ENCODE measurements around the gene SNX8. TPM values are rescaled to one million over a fixed set of nuclear protein-coding genes. Genes with fewer than 3 reads are reported as not detected.

Gene SNX8
- total and polyA plus RNA-seq, 9 of the 15 experiments (the other 6 are each of a cell fraction or from before 2014, with no cell fraction given), result 2.7 to 51.6 (median 16.9) TPM

- TF ChIP-seq UBTF (IDR thresholded peaks at IDR 0.05; ENCODE audit: borderline replicate concordance in 1 of 2, low read depth in 2 of 2, low read length in 2 of 2) (peak; percentile 96 to 98), TRIM24 (IDR thresholded peaks at IDR 0.05) (0 out of 4 replicates have a peak, but pooled peaks of 1 of the 2 experiments have one; percentile 53), KDM5B (IDR thresholded peaks at IDR 0.05; ENCODE audit: insufficient replicate concordance, low read depth, low read length) (peak; percentile 84), EGR1 (conservative IDR thresholded peaks at IDR 0.05) (no peak), ARNT (IDR thresholded peaks at IDR 0.05) (peak in 1 of 2 experiments; percentile 96; a peak in 2 of 4 replicates), JUND (IDR thresholded peaks at IDR 0.05; ENCODE audit: borderline replicate concordance, low read depth, low read length) (peak; percentile 26; the same call in 1 of the 2 replicates), JUND (tag; IDR thresholded peaks at IDR 0.05; ENCODE audit: borderline replicate concordance, low read depth, low read length) (no peak; the same call in 2 of the 3 replicates), SAP30 (IDR thresholded peaks at IDR 0.05; ENCODE audit: borderline replicate concordance, insufficient read depth, low read depth, low read length, poor library complexity, severe bottlenecking) (no peak), NCOR1 (IDR thresholded peaks at IDR 0.05) (no peak), REST (IDR thresholded peaks at IDR 0.05; ENCODE audit: borderline replicate concordance) (no peak), REST (CRISPR knock-in tag; IDR thresholded peaks at IDR 0.05; ENCODE audit: low read depth) (peak; percentile 62; the same call in 1 of the 2 replicates), ZNF77 (CRISPR knock-in tag; IDR thresholded peaks at IDR 0.05) (no peak), ID3 (CRISPR knock-in tag; IDR thresholded peaks at IDR 0.05) (no peak), ID3 (tag; IDR thresholded peaks at IDR 0.05) (no peak), TCF3 (CRISPR knock-in tag; IDR thresholded peaks at IDR 0.05) (no peak), ZNF124 (CRISPR knock-in tag; IDR thresholded peaks at IDR 0.05) (no peak), COPS2 (conservative IDR thresholded peaks at IDR 0.05) (no peak), GABPB1 (CRISPR knock-in tag; IDR thresholded peaks at IDR 0.05) (peak; percentile 69; the same call in 1 of the 2 replicates)
Observed at GRCh38 chr7:2232766-2233520, 81.3 kb downstream of the SNX8 start, which contains the start of gene MAD1L1 (continued).

Data from K562 (cell line).